OCI-LY1 (cell line): Measurements from ENCODE around the gene LIPF.

ENCODE experiments used
- H2AFZ ChIP-seq: fragments of 200-600 bp; sonication (generic), shearing (Covaris generic); 2 replicates; pipeline ENCODE4 v1.6.0; 2014; ENCODE audit warnings: antibody characterized with exemption, mild to moderate bottlenecking, low read length
- H3F3A ChIP-seq: fragments of 200-600 bp; sonication (generic), shearing (Covaris generic); 2 replicates; pipeline ENCODE4 v1.6.0; 2014; ENCODE audit warnings: mild to moderate bottlenecking, antibody characterized with exemption, low read length, moderate library complexity; ENCODE audit not compliant: insufficient read depth
- H3K27ac ChIP-seq: fragments of 200-600 bp; sonication (generic); 2 replicates; pipeline ENCODE4 v1.5.1; 2014; ENCODE audit warnings: low read length, mixed run types, mild to moderate bottlenecking, low read depth; ENCODE audit not compliant: poor library complexity, severe bottlenecking
- H3K27me3 ChIP-seq: fragments of 200-600 bp; sonication (generic); 2 replicates; pipeline ENCODE4 v1.6.0; 2014; ENCODE audit warnings: antibody characterized with exemption, mild to moderate bottlenecking, low read length, moderate library complexity; ENCODE audit not compliant: insufficient read depth
- H3K36me3 ChIP-seq: fragments of 200-600 bp; sonication (generic); 2 replicates; pipeline ENCODE4 v1.6.1; 2014; ENCODE audit warnings: mild to moderate bottlenecking, antibody characterized with exemption, low read length, moderate library complexity, mixed read lengths; ENCODE audit not compliant: insufficient read depth
- H3K4me1 ChIP-seq: fragments of 200-600 bp; sonication (generic); 2 replicates; pipeline ENCODE4 v1.5.1; 2014; ENCODE audit warnings: mild to moderate bottlenecking, low read length, moderate library complexity; ENCODE audit not compliant: insufficient read depth, severe bottlenecking
- H3K4me2 ChIP-seq: fragments of 200-600 bp; sonication (generic), shearing (Covaris generic); 2 replicates; pipeline ENCODE4 v1.6.1; 2014; ENCODE audit warnings: low read length
- H3K4me3 ChIP-seq: fragments of 200-600 bp; sonication (generic); 2 replicates; pipeline ENCODE4 v1.5.1; 2014; ENCODE audit warnings: low read length, low read depth, mild to moderate bottlenecking, mixed read lengths; ENCODE audit not compliant: poor library complexity, severe bottlenecking
- H3K79me2 ChIP-seq: fragments of 200-600 bp; shearing (Covaris generic); 2 replicates; pipeline ENCODE4 v1.6.1; 2016; ENCODE audit warnings: mixed run types, low read length, mixed read lengths; ENCODE audit not compliant: insufficient read depth
- H3K9ac ChIP-seq: fragments of 200-600 bp; sonication (generic), shearing (Covaris generic); 2 replicates; pipeline ENCODE4 v1.6.1; 2014; ENCODE audit warnings: mild to moderate bottlenecking, low read length, mixed read lengths
- H3K9me2 ChIP-seq: fragments of 200-600 bp; sonication (generic), shearing (Covaris generic); 2 replicates; pipeline ENCODE4 v1.6.1; 2014; ENCODE audit warnings: low read depth, mild to moderate bottlenecking, low read length, mixed read lengths
- H3K9me3 ChIP-seq: fragments of 200-600 bp; shearing (Covaris generic); 2 replicates; pipeline ENCODE4 v1.6.1; 2014; ENCODE audit warnings: low read length, mixed read lengths
- H4K20me1 ChIP-seq: fragments of 200-600 bp; sonication (generic), shearing (Covaris generic); 2 replicates; pipeline ENCODE4 v1.6.0; 2016; ENCODE audit warnings: mild to moderate bottlenecking, low read length; ENCODE audit not compliant: insufficient read depth
- EZH2 ChIP-seq: fragments of 200-600 bp; sonication (generic), shearing (Covaris generic); IDR thresholded peaks from 2 replicates; pipeline ENCODE4 v1.8.0; 2017; ENCODE audit warnings: borderline replicate concordance, mixed run types, mild to moderate bottlenecking, antibody characterized with exemption, low read length, moderate library complexity, mixed read lengths
- TF ChIP-seq, protein P1 (sequence below): fragments of 200-600 bp; sonication (generic), shearing (Covaris generic); IDR thresholded peaks from 2 replicates; pipeline ENCODE4 v1.5.1; 2017; ENCODE audit warnings: mild to moderate bottlenecking, antibody characterized with exemption, low read length, moderate library complexity, mixed read lengths

LIPF gene

DNA sequence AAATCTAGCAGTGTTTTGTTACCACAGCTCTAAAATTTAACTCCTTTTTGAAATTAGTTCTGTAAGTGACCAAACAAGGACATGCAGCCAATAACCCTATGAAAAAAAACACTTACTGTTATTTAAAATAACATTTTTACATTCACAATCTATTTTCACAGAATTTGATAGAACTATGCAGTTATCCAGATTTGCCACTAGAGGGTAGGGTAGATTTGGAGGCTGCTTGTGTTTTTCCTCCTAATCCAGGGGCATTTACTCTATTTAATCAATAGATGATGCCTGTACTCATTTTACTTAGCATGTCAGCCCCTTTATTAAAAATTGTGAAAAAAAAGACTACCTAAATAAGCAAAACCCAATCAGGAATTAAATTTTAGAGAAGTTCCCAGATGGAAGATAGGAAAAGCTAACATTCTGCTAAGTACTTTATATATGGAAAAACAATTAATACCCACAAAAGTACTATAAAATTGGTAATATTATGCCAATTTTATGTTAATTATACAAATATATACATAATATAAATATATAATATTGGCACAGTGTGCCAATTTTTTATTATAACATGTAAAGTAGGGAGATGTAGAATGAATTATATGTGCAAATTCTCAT, 23.7 kb downstream of the LIPF start:
- no peaks in the 10 kb centered on the region for H3K27me3 ChIP-seq
- TF ChIP-seq EZH2: no peak
- TF ChIP-seq, protein P1, sequence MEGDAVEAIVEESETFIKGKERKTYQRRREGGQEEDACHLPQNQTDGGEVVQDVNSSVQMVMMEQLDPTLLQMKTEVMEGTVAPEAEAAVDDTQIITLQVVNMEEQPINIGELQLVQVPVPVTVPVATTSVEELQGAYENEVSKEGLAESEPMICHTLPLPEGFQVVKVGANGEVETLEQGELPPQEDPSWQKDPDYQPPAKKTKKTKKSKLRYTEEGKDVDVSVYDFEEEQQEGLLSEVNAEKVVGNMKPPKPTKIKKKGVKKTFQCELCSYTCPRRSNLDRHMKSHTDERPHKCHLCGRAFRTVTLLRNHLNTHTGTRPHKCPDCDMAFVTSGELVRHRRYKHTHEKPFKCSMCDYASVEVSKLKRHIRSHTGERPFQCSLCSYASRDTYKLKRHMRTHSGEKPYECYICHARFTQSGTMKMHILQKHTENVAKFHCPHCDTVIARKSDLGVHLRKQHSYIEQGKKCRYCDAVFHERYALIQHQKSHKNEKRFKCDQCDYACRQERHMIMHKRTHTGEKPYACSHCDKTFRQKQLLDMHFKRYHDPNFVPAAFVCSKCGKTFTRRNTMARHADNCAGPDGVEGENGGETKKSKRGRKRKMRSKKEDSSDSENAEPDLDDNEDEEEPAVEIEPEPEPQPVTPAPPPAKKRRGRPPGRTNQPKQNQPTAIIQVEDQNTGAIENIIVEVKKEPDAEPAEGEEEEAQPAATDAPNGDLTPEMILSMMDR: peak; percentile 47
- no peak overlapping the region for H3K27ac ChIP-seq
- H3K36me3 ChIP-seq: no peaks in the 10 kb centered on the region
- H3K79me2 ChIP-seq: no peaks in the 10 kb centered on the region
- no peak overlapping the region for H2AFZ ChIP-seq
- no peaks in the 10 kb centered on the region for H3K9me2 ChIP-seq
- H3K4me3 ChIP-seq: no peak overlapping the region
- H3F3A ChIP-seq: no peaks in the 10 kb centered on the region
- no peaks in the 10 kb centered on the region for H3K4me1 ChIP-seq
- no peak overlapping the region for H3K4me2 ChIP-seq
- H4K20me1 ChIP-seq: no peaks in the 10 kb centered on the region
- no peak overlapping the region for H3K9ac ChIP-seq
- H3K9me3 ChIP-seq: no peaks in the 10 kb centered on the region

- Histone ChIP-seq H4K20me1 (no peaks in the 10 kb centered on the region), H3K79me2 (no peaks in the 10 kb centered on the region), H3K4me3 (no peak overlapping the region), H3F3A (no peaks in the 10 kb centered on the region), H3K4me2 (no peak overlapping the region), H3K36me3 (no peaks in the 10 kb centered on the region), H3K9me2 (no peaks in the 10 kb centered on the region), H3K9me3 (no peaks in the 10 kb centered on the region), H3K27me3 (no peaks in the 10 kb centered on the region), H3K27ac (no peak overlapping the region), H3K9ac (no peak overlapping the region), H3K4me1 (no peaks in the 10 kb centered on the region), H2AFZ (no peak overlapping the region)
- TF ChIP-seq, protein P1: no peak
- no peak for TF ChIP-seq EZH2
Measured at GRCh38 chr10:88689366-88689765, 25.1 kb downstream of the LIPF start.

DNA sequence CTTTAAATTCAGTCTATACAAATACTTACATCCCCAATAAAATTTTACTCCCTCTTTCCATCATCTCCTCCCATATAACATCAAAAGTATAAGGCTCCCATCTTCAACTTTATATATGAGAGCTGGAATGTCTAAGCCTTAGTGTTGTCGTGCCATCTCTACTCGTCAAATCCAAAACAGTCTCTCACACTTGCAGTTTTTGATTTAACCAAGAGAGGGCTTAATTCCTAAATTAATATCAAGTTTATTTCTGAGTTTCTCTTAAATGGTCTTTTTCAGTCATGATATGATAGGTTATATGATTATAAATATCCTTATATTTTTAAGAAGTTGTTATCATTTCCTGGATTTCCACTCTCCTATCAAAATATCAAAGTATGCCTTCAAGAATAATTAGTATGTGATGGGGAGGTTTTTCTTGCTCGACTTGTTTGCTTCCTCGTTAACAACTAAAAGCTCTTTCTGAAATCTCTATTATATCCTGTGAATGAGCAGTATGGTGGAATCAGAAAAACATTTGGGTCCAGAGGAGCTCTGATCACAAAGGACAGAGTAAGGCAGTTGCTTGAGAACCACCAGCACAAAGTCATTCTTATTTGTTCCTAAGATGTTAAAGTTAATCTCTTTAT, 29.3 kb downstream of the LIPF start:
- H4K20me1 ChIP-seq: no peaks in the 10 kb centered on the region
- TF ChIP-seq, protein P1: no peak; the same call in 1 of the 2 replicates
- TF ChIP-seq EZH2: no peak
- no peaks in the 10 kb centered on the region for H3K27me3 ChIP-seq
- no peaks in the 10 kb centered on the region for H3K79me2 ChIP-seq
- no peak overlapping the region for H3K9ac ChIP-seq
- no peaks in the 10 kb centered on the region for H3F3A ChIP-seq
- no peaks in the 10 kb centered on the region for H3K9me3 ChIP-seq
- H3K9me2 ChIP-seq: no peaks in the 10 kb centered on the region
- H3K4me3 ChIP-seq: no peak overlapping the region
- no peak overlapping the region for H2AFZ ChIP-seq
- H3K27ac ChIP-seq: no peak overlapping the region
- no peak overlapping the region for H3K4me2 ChIP-seq
- no peaks in the 10 kb centered on the region for H3K4me1 ChIP-seq
- no peaks in the 10 kb centered on the region for H3K36me3 ChIP-seq
